GM19193 (cell line): ENCODE measurements around the gene TBC1D22A.
A peak's percentile ranks its signal among the peaks of the same experiment; 100 is the strongest.

Source experiments
- POLR2A ChIP-seq: IDR thresholded peaks from 4 replicates; pipeline ENCODE4 v1.6.1; 2011; ENCODE audit not compliant: insufficient read depth, insufficient read length; ENCODE audit errors: extremely low read depth

The TBC1D22A gene, protein sequence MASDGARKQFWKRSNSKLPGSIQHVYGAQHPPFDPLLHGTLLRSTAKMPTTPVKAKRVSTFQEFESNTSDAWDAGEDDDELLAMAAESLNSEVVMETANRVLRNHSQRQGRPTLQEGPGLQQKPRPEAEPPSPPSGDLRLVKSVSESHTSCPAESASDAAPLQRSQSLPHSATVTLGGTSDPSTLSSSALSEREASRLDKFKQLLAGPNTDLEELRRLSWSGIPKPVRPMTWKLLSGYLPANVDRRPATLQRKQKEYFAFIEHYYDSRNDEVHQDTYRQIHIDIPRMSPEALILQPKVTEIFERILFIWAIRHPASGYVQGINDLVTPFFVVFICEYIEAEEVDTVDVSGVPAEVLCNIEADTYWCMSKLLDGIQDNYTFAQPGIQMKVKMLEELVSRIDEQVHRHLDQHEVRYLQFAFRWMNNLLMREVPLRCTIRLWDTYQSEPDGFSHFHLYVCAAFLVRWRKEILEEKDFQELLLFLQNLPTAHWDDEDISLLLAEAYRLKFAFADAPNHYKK

DNA sequence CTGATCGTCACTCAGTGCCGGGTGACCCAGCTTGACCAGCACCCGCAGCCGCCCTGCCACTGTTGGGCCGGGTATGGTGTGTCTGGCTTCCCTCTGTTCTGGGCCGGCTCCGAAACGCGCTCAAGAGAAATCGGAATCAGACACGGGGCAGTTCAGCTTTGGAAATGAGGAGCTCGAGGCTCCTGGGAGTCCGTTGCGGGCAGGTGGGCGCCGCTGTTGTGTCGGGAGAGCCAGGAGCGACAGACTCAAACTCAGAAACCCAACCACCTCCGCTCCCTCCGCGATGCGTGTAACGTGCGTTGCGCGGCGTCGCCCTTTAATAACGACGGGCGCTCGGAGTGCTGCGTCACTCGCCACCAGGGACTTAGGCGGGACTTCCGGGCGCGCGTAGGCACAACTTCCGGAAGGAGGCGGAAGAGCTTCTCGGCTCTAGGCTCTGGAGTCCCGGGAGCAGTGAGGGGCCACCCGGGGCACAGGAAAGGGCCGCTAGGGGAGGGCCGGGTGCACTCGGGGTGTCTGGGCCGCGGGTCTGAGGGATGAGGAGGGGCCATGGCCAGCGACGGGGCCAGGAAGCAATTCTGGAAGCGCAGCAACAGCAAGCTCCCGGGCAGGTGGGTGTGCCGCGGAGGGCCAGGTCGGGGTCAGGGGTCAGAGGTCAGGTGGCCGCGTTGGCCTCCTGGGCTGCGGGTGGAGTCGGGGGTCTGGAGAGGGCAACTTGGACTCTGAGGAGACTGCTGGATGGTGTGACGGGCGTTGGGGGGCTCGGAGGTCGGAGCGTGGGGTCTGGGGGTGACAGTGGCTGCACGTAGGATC, at the start of gene TBC1D22A:
TSS of gene TBC1D22A (plus strand) at position 413 of the 813 bp plus-strand sequence. CDS start at position 550, 137 bp downstream.
- TF ChIP-seq POLR2A, result peak; percentile 97

- TF ChIP-seq POLR2A, result no peak
Observed at GRCh38 chr22:46714550-46714949, 47.9 kb upstream of the TBC1D22A start.

- TF ChIP-seq POLR2A, result no peak
Observed at GRCh38 chr22:46719921-46720320, 42.5 kb upstream of the TBC1D22A start.

- TF ChIP-seq POLR2A, result no peak
Observed at GRCh38 chr22:46721501-46722085, 40.9 kb upstream of the TBC1D22A start.

- TF ChIP-seq POLR2A, result no peak
Observed at GRCh38 chr22:46723882-46724281, 38.6 kb upstream of the TBC1D22A start.

DNA sequence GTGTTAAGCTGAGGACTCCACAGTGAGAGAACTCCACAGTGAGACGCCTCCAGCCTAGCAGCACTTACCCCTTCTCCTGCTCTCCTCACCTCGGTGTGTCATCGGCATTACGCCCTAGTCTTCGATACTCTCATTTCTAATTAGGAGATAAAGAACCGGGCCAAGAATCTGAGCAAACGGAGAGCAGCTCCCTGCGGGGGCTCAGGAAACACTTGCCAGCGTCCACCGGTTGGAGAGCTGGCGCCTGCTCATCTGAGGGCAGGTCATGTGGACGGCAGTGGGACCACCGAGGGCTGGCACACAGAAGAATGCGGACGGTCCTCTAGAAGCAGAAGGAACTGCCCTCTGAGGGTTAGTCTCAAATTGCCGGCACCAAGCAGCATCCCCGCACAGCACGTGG, 37.4 kb upstream of the TBC1D22A start:
- no peak for TF ChIP-seq POLR2A

GRCh38 chr22:46726066-46726985, 36.1 kb upstream of the TBC1D22A start:
- no peak for TF ChIP-seq POLR2A

GRCh38 chr22:46726986-46727317, 35.5 kb upstream of the TBC1D22A start:
- TF ChIP-seq POLR2A, result no peak

GRCh38 chr22:46727813-46728364, 34.6 kb upstream of the TBC1D22A start:
- TF ChIP-seq POLR2A, result no peak

DNA sequence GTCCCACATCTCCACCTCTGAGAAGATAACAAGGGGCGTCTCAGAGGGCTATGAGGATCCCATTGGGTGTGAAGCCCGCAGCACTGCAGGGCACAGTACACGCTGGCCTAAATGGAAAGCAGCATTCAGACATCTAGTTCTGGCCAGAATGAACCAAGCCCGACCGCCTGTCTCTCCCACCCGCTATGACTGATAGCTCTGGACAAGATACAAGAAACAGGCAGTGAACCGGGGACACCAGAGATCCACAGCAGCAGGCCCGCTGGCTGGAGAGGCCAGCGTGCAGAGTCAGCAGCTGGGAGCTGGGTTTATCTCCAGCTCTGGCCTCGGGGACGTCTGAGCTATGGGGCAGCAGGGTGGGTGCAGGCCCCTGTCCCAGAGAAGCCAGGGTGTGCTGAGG, 34.0 kb upstream of the TBC1D22A start:
- TF ChIP-seq POLR2A, result no peak

DNA sequence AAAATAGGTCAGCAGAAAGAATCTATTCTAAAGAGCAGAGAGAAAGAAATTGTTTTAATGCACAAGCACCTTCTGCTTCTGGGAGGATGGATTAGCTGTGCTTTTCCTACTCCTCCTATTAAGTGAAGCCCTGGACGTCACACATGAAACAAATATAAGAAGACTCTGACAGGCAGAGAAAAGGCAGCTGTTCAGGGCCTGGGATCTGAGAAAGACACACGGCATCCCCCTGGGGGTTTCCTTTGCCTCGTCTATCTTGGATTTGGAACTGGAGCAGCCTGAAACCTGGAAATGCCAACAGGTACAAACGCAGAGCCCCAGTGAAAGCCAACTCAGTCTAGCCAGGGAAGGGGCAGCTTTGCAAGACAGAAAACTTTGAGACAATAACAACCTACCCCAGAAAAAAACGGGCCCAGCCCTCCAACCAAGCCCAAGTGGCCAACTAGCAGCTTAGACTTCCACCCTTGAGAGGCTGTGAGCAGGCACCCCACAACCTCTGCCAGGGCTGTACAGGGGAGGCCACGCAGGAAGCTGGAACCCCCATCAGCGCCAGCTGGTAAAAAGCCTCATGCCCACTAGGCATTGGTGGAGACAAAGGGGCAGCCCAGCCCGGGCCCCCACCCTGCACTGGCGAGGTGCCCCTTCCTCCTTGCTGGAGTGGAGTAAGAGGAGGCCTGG, 31.7 kb upstream of the TBC1D22A start:
- no peak for TF ChIP-seq POLR2A

GRCh38 chr22:46731246-46732040, 31.0 kb upstream of the TBC1D22A start:
- TF ChIP-seq POLR2A, result no peak

- no peak for TF ChIP-seq POLR2A
Observed at GRCh38 chr22:46732041-46732379, 30.4 kb upstream of the TBC1D22A start.
